K562 (cell line): ENCODE results near the gene NKAPL. TPM values are rescaled to one million over a fixed set of nuclear protein-coding genes. Genes with fewer than 3 reads are reported as not detected.

Source experiments
- ATF7 ChIP-seq: fragments of 450-650 bp; IDR thresholded peaks from 2 replicates; pipeline ENCODE4 v1.7.1; 2014; ENCODE audit warnings: mild to moderate bottlenecking, moderate library complexity
- CBFB ChIP-seq: sonication (generic); formaldehyde crosslinking; IDR thresholded peaks from 2 replicates; pipeline ENCODE4 v1.4.0; 2020; ENCODE audit warnings: mild to moderate bottlenecking, missing genetic modification reagents
- MAZ ChIP-seq, 2 experiments: fragments of 450-650 bp in 1 of 2; sonication (generic) in 1 of 2; formaldehyde crosslinking; IDR thresholded peaks in 1 of 2; conservative IDR thresholded peaks in 1 of 2; 2 replicates each; pipeline versions ENCODE4 v1.4.0 to v1.5.0; 2020; ENCODE audit warnings: mild to moderate bottlenecking in 1 of 2, missing genetic modification reagents in 1 of 2
- NONO ChIP-seq, 2 experiments: fragments of 200-400 bp in 1 of 2; fragments of 450-650 bp in 1 of 2; formaldehyde crosslinking in 1 of 2; IDR thresholded peaks; 2 replicates each; pipeline ENCODE4 v1.6.1; 2017; ENCODE audit warnings: low read depth in 2 of 2, mild to moderate bottlenecking in 2 of 2, moderate library complexity in 2 of 2, low read length in 1 of 2
- NR1H2 ChIP-seq: sonication (generic); formaldehyde crosslinking; IDR thresholded peaks from 2 replicates; pipeline ENCODE4 v1.4.0; 2020; ENCODE audit warnings: mild to moderate bottlenecking, missing genetic modification reagents
- NRF1 ChIP-seq, 2 experiments: fragments of 450-650 bp; IDR thresholded peaks in 1 of 2; conservative IDR thresholded peaks in 1 of 2; 2 replicates each; pipeline ENCODE4 v1.6.1; 2014; ENCODE audit warnings: mild to moderate bottlenecking in 2 of 2
- polyA plus RNA-seq, 8 experiments: library from polyadenylated mRNA; depleted of rRNA in 4 of 8; stranded (reverse) in 5 of 8; unstranded in 3 of 8; fragments of >200 nt; fragmentation: Nextera tagmentation in 2 of 8; fragmentation: Illumina TruSeq in 1 of 8; extraction: Ambion mirVana in 2 of 8; extraction: Trizol in 1 of 8; gene quantifications; 2 replicates each; pipeline versions ENCODE4 v1.2.1 to v1.2.3, GENCODE V29; 2011 to 2014; ENCODE audit warnings: inconsistent platforms in 1 of 8, missing spikeins in 1 of 8
- total RNA-seq, 7 experiments: library from RNA; depleted of rRNA in 6 of 7; stranded (reverse); fragments of >200 nt in 6 of 7; fragmentation: Illumina TruSeq in 2 of 7; extraction: Trizol in 2 of 7; gene quantifications; 2 replicates each; pipeline versions ENCODE4 v1.2.1 to v1.2.3, GENCODE V29; 2011 to 2021; ENCODE audit warnings: low replicate concordance in 1 of 7
- TF ChIP-seq, protein P1 (sequence below), 2 experiments: fragments of 450-650 bp; formaldehyde crosslinking in 1 of 2; IDR thresholded peaks; 2 replicates each; pipeline versions ENCODE4 v1.4.0 to v1.6.1; 2014 to 2020; ENCODE audit warnings: mild to moderate bottlenecking in 2 of 2, borderline replicate concordance in 1 of 2, low read depth in 1 of 2
- TF ChIP-seq, protein P2 (sequence below): fragments of 450-650 bp; conservative IDR thresholded peaks from 2 replicates; pipeline ENCODE4 v1.6.1; 2016; ENCODE audit warnings: missing genetic modification characterization, low read depth, mild to moderate bottlenecking, control low read depth, missing compliant biosample characterization
- TF ChIP-seq, protein P3 (sequence below): fragments of 200-800 bp; sonication (Bioruptor generic); IDR thresholded peaks from 2 replicates; pipeline ENCODE4 v1.6.1; 2016; ENCODE audit warnings: missing genetic modification characterization, missing compliant biosample characterization

Gene NKAPL
- total and polyA plus RNA-seq, 9 of the 15 experiments (the other 6 are each of a cell fraction or from before 2014, with no cell fraction given), result not detected

DNA sequence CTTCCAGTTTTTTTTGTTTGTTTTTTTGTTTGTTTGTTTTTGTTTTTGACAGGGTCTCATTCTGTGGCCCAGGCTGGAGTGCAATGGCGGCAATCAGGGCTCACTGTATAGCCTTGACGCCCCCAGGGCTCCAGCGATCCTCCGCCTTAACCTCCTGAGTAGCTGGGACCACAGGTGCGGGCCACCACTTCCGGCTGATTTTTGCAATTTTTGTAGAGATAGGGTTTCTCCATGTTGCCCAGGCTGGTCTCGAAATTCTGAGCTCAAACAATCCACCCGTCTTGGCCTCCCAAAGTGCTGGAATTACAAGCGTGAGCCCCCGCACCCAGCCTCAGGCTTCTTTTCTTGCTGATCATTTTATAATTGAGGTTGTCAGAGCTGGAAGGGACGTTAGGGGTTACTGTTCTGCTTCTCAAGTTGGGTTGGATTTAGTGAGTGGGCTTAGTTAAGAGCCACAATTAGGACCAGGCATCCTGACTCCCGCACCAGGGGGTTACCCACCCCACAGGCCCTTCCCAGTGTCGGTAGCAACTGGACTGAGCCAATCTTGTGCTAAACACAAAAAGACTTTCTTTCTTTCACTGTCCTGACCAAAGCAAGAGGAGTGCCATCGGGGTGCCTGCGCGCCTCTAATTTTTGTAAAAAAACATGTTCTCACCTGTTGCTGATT lies 47.1 kb upstream of the NKAPL start (continued):
- TF ChIP-seq, protein P1, sequence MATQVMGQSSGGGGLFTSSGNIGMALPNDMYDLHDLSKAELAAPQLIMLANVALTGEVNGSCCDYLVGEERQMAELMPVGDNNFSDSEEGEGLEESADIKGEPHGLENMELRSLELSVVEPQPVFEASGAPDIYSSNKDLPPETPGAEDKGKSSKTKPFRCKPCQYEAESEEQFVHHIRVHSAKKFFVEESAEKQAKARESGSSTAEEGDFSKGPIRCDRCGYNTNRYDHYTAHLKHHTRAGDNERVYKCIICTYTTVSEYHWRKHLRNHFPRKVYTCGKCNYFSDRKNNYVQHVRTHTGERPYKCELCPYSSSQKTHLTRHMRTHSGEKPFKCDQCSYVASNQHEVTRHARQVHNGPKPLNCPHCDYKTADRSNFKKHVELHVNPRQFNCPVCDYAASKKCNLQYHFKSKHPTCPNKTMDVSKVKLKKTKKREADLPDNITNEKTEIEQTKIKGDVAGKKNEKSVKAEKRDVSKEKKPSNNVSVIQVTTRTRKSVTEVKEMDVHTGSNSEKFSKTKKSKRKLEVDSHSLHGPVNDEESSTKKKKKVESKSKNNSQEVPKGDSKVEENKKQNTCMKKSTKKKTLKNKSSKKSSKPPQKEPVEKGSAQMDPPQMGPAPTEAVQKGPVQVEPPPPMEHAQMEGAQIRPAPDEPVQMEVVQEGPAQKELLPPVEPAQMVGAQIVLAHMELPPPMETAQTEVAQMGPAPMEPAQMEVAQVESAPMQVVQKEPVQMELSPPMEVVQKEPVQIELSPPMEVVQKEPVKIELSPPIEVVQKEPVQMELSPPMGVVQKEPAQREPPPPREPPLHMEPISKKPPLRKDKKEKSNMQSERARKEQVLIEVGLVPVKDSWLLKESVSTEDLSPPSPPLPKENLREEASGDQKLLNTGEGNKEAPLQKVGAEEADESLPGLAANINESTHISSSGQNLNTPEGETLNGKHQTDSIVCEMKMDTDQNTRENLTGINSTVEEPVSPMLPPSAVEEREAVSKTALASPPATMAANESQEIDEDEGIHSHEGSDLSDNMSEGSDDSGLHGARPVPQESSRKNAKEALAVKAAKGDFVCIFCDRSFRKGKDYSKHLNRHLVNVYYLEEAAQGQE (IDR thresholded peaks at IDR 0.05; ENCODE audit: borderline replicate concordance), result 0 out of 2 replicates have a peak, but pooled peaks have one; percentile 3
- TF ChIP-seq, protein P1 (CRISPR knock-in tag; IDR thresholded peaks at IDR 0.05; ENCODE audit: low read depth), result no peak
- TF ChIP-seq, protein P2, sequence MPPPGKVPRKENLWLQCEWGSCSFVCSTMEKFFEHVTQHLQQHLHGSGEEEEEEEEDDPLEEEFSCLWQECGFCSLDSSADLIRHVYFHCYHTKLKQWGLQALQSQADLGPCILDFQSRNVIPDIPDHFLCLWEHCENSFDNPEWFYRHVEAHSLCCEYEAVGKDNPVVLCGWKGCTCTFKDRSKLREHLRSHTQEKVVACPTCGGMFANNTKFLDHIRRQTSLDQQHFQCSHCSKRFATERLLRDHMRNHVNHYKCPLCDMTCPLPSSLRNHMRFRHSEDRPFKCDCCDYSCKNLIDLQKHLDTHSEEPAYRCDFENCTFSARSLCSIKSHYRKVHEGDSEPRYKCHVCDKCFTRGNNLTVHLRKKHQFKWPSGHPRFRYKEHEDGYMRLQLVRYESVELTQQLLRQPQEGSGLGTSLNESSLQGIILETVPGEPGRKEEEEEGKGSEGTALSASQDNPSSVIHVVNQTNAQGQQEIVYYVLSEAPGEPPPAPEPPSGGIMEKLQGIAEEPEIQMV (tag), result 0 out of 2 replicates have a peak, but pooled peaks have one; percentile 9
- TF ChIP-seq CBFB (CRISPR knock-in tag), result 0 out of 2 replicates have a peak, but pooled peaks have one; percentile 30
- peak in 1 of 2 experiments; percentile 36; a peak in 2 of 4 replicates for TF ChIP-seq MAZ (CRISPR knock-in tag; conservative IDR thresholded peaks at IDR 0.05 in 1 of 2, IDR thresholded peaks at IDR 0.05 in 1 of 2)
- TF ChIP-seq NR1H2 (CRISPR knock-in tag), result 0 out of 2 replicates have a peak, but pooled peaks have one; percentile 56
- peak; percentile 69 for TF ChIP-seq ATF7
- peak in 1 of 2 experiments; percentile 18; a peak in 1 of 4 replicates for TF ChIP-seq NRF1 (conservative IDR thresholded peaks at IDR 0.05 in 1 of 2, IDR thresholded peaks at IDR 0.05 in 1 of 2)
- 0 out of 4 replicates have a peak, but pooled peaks of 1 of the 2 experiments have one; percentile 65 for TF ChIP-seq NONO (IDR thresholded peaks at IDR 0.05; ENCODE audit: low read depth in 2 of 2, low read length in 1 of 2)
- TF ChIP-seq, protein P3, sequence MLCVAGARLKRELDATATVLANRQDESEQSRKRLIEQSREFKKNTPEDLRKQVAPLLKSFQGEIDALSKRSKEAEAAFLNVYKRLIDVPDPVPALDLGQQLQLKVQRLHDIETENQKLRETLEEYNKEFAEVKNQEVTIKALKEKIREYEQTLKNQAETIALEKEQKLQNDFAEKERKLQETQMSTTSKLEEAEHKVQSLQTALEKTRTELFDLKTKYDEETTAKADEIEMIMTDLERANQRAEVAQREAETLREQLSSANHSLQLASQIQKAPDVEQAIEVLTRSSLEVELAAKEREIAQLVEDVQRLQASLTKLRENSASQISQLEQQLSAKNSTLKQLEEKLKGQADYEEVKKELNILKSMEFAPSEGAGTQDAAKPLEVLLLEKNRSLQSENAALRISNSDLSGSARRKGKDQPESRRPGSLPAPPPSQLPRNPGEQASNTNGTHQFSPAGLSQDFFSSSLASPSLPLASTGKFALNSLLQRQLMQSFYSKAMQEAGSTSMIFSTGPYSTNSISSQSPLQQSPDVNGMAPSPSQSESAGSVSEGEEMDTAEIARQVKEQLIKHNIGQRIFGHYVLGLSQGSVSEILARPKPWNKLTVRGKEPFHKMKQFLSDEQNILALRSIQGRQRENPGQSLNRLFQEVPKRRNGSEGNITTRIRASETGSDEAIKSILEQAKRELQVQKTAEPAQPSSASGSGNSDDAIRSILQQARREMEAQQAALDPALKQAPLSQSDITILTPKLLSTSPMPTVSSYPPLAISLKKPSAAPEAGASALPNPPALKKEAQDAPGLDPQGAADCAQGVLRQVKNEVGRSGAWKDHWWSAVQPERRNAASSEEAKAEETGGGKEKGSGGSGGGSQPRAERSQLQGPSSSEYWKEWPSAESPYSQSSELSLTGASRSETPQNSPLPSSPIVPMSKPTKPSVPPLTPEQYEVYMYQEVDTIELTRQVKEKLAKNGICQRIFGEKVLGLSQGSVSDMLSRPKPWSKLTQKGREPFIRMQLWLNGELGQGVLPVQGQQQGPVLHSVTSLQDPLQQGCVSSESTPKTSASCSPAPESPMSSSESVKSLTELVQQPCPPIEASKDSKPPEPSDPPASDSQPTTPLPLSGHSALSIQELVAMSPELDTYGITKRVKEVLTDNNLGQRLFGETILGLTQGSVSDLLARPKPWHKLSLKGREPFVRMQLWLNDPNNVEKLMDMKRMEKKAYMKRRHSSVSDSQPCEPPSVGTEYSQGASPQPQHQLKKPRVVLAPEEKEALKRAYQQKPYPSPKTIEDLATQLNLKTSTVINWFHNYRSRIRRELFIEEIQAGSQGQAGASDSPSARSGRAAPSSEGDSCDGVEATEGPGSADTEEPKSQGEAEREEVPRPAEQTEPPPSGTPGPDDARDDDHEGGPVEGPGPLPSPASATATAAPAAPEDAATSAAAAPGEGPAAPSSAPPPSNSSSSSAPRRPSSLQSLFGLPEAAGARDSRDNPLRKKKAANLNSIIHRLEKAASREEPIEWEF (CRISPR knock-in tag), result 0 out of 2 replicates have a peak, but pooled peaks have one; percentile 16
